ENCODE measurements around the gene LDLR.
"Not testable (repeated sequence)": the region's sequence is repeated elsewhere in the genome, so short reads cannot be mapped to it uniquely, and the experiment has no call there.

LDLR gene

GRCh38 chr19:11113140-11113708 lies 24.0 kb downstream of the LDLR start:
- no peak for DNase-seq (ENCODE audit: low read depth in 2 of 2)
- TF ChIP-seq CTCF (IDR thresholded peaks at IDR 0.05; ENCODE audit: low read depth, low read length) = no peak
- no peak overlapping the region for H3K4me3 ChIP-seq (replicated peaks in 1 of 2; ENCODE audit: low read depth in 2 of 2, low read length in 2 of 2)

GRCh38 chr19:11115042-11115441 lies 25.8 kb downstream of the LDLR start:
- H3K4me3 ChIP-seq (replicated peaks in 1 of 2; ENCODE audit: low read depth in 2 of 2, low read length in 2 of 2) = no peak overlapping the region
- DNase-seq (ENCODE audit: low read depth in 2 of 2) = no peak
- TF ChIP-seq CTCF (IDR thresholded peaks at IDR 0.05; ENCODE audit: low read depth, low read length) = no peak

- no peak for DNase-seq (ENCODE audit: low read depth in 2 of 2)
- H3K4me3 ChIP-seq (replicated peaks in 1 of 2; ENCODE audit: low read depth in 2 of 2, low read length in 2 of 2) = no peak overlapping the region
- TF ChIP-seq CTCF (IDR thresholded peaks at IDR 0.05; ENCODE audit: low read depth, low read length) = no peak
Measured at GRCh38 chr19:11115895-11116446, 26.7 kb downstream of the LDLR start.

- DNase-seq (ENCODE audit: low read depth in 2 of 2) = no peak
- no peak overlapping the region for H3K4me3 ChIP-seq (replicated peaks in 1 of 2; ENCODE audit: low read depth in 2 of 2, low read length in 2 of 2)
- TF ChIP-seq CTCF (IDR thresholded peaks at IDR 0.05; ENCODE audit: low read depth, low read length) = no peak
Measured at GRCh38 chr19:11116507-11116906, 27.2 kb downstream of the LDLR start.

- H3K4me3 ChIP-seq (replicated peaks in 1 of 2; ENCODE audit: low read depth in 2 of 2, low read length in 2 of 2); DNase-seq (ENCODE audit: low read depth in 2 of 2): not testable (repeated sequence)
Measured at GRCh38 chr19:11121963-11122362, 32.7 kb downstream of the LDLR start.

- no peak overlapping the region for H3K4me3 ChIP-seq (replicated peaks in 1 of 2; ENCODE audit: low read depth in 2 of 2, low read length in 2 of 2)
- TF ChIP-seq CTCF (IDR thresholded peaks at IDR 0.05; ENCODE audit: low read depth, low read length) = no peak
- no peak for DNase-seq (ENCODE audit: low read depth in 2 of 2)
Measured at GRCh38 chr19:11123114-11123513, 33.9 kb downstream of the LDLR start.

- not testable (repeated sequence) for H3K4me3 ChIP-seq (replicated peaks in 1 of 2; ENCODE audit: low read depth in 2 of 2, low read length in 2 of 2); DNase-seq (ENCODE audit: low read depth in 2 of 2)
Measured at GRCh38 chr19:11124157-11124556, 34.9 kb downstream of the LDLR start.

- peak; percentile 77 to 79 for DNase-seq (ENCODE audit: low read depth in 2 of 2)
- TF ChIP-seq CTCF (IDR thresholded peaks at IDR 0.05; ENCODE audit: low read depth, low read length) = peak; percentile 70
- no peak overlapping the region for H3K4me3 ChIP-seq (replicated peaks in 1 of 2; ENCODE audit: low read depth in 2 of 2, low read length in 2 of 2)
Measured at GRCh38 chr19:11125994-11126685, 36.9 kb downstream of the LDLR start.
